B cell (primary cell): Measurements from ENCODE around the gene FOLR3. TPM values are rescaled to one million over a fixed set of nuclear protein-coding genes. Genes with fewer than 3 reads are reported as not detected.
"Not testable (repeated sequence)": the region's sequence is repeated elsewhere in the genome, so short reads cannot be mapped to it uniquely, and the experiment has no call there.

Experiments
- ATAC-seq: fragments of 200-7000 bp; cut with Tn5 transposase; one replicate; pipeline ENCODE4 v1.10.0; 2021; ENCODE audit warnings: low read depth, mild to moderate bottlenecking, moderate number of reproducible peaks, moderate library complexity
- CTCF ChIA-PET: fragments of 350-600 bp; sonication (Branson Sonifier 250); formaldehyde crosslinking; loops from one replicate; lab custom pipeline; 2021; ENCODE audit warnings: antibody characterized with exemption, inconsistent platforms; lab: Charles Lee
- POLR2A ChIA-PET: fragments of 350-600 bp; sonication (Branson Sonifier 250); formaldehyde crosslinking; loops from one replicate; lab custom pipeline; 2021; ENCODE audit warnings: antibody characterized with exemption; lab: Charles Lee
- DNase-seq: peaks from one replicate; pipeline ENCODE4 v3.0.0; 2013
- H2AFZ ChIP-seq: 2 replicates; pipeline ENCODE4 v1.6.1; 2012; ENCODE audit warnings: mild to moderate bottlenecking, low read depth, low read length; ENCODE audit not compliant: insufficient read depth, poor library complexity, severe bottlenecking
- H3K27ac ChIP-seq, 2 donors: 1 replicate in 1 of 2; 2 replicates in 1 of 2; pipeline ENCODE4 v1.5.1; 2012 to 2013; ENCODE audit warnings: low read length in 2 of 2, mild to moderate bottlenecking in 2 of 2, moderate library complexity in 1 of 2
- H3K27me3 ChIP-seq, 4 experiments: fragments of 200-600 bp in 1 of 4; sonication (generic) in 1 of 4; replicated peaks in 1 of 4; 1 replicate in 2 of 4; 2 replicates in 2 of 4; pipeline versions ENCODE4 v1.6.1 to v1.7.0; 2013 to 2016; ENCODE audit warnings: low read length in 3 of 4, mild to moderate bottlenecking in 2 of 4, mixed read lengths in 1 of 4, moderate library complexity in 1 of 4; ENCODE audit not compliant: insufficient read depth in 4 of 4, control insufficient read depth in 3 of 4; ENCODE audit errors: control extremely low read depth in 1 of 4
- H3K36me3 ChIP-seq, 2 experiments: replicated peaks in 1 of 2; 1 replicate in 1 of 2; 2 replicates in 1 of 2; pipeline versions ENCODE4 v1.6.1 to v1.7.1; 2013; ENCODE audit warnings: low read length in 1 of 2; ENCODE audit not compliant: insufficient read depth in 2 of 2, control insufficient read depth in 1 of 2; ENCODE audit errors: control extremely low read depth in 1 of 2, extremely low read depth in 1 of 2
- H3K4me1 ChIP-seq, 2 donors: fragments of 200-600 bp in 1 of 2; sonication (generic) in 1 of 2; 1 replicate in 1 of 2; 2 replicates in 1 of 2; pipeline versions ENCODE4 v1.5.1 to v1.6.1; 2013 to 2017; ENCODE audit warnings: low read length in 2 of 2; ENCODE audit not compliant: control insufficient read depth in 2 of 2, insufficient read depth in 2 of 2
- H3K4me2 ChIP-seq: replicated peaks from 2 replicates; pipeline ENCODE3; 2012; ENCODE audit warnings: mild to moderate bottlenecking, low read depth, low read length; ENCODE audit not compliant: poor library complexity, severe bottlenecking
- H3K4me3 ChIP-seq, 5 experiments: fragments of 200-600 bp in 1 of 5; sonication (generic) in 1 of 5; 1 replicate in 3 of 5; 2 replicates in 2 of 5; pipeline versions ENCODE4 v1.5.1 to v1.7.0; 2011 to 2016; ENCODE audit warnings: low read length in 4 of 5, mild to moderate bottlenecking in 4 of 5, low read depth in 2 of 5, control low read depth in 1 of 5, moderate library complexity in 1 of 5; ENCODE audit not compliant: insufficient read depth in 1 of 5; ENCODE audit errors: control extremely low read depth in 1 of 5, extremely low read depth in 1 of 5
- H3K79me2 ChIP-seq: fragments of 200-600 bp; sonication (generic); one replicate; pipeline ENCODE4 v1.6.0; 2016; ENCODE audit warnings: low read length; ENCODE audit not compliant: control insufficient read depth, insufficient read depth
- H3K9ac ChIP-seq: fragments of 200-600 bp; sonication (generic); 2 replicates; pipeline ENCODE4 v1.6.1; 2017; ENCODE audit warnings: mild to moderate bottlenecking, low read length, moderate library complexity
- H3K9me3 ChIP-seq, 3 donors: one replicate each; pipeline versions ENCODE4 v1.6.1 to v1.7.1; 2013; ENCODE audit warnings: low read length in 2 of 3; ENCODE audit not compliant: control insufficient read depth in 2 of 3, insufficient read depth in 1 of 3; ENCODE audit errors: control extremely low read depth in 1 of 3
- H4K20me1 ChIP-seq: 2 replicates; pipeline ENCODE4 v1.6.0; 2012; ENCODE audit warnings: mild to moderate bottlenecking, low read length; ENCODE audit not compliant: insufficient read depth, control insufficient read depth, poor library complexity, severe bottlenecking
- H3K27ac Mint-ChIP-seq: one replicate; pipeline ENCODE4 v1.8.0; 2021; ENCODE audit warnings: mixed read lengths
- H3K27me3 Mint-ChIP-seq: one replicate; pipeline ENCODE4 v1.8.0; 2021; ENCODE audit warnings: mixed read lengths
- H3K4me1 Mint-ChIP-seq: one replicate; pipeline ENCODE4 v1.8.0; 2021; ENCODE audit warnings: mixed read lengths
- H3K4me3 Mint-ChIP-seq: one replicate; pipeline ENCODE4 v1.8.0; 2021; ENCODE audit warnings: mixed read lengths
- H3K9me3 Mint-ChIP-seq: one replicate; pipeline ENCODE4 v1.8.0; 2022; ENCODE audit warnings: mixed read lengths; ENCODE audit not compliant: insufficient read depth
- EZH2 ChIP-seq: IDR thresholded peaks from 2 replicates; pipeline ENCODE4 v1.6.1; 2012; ENCODE audit warnings: borderline replicate concordance, low read depth, mild to moderate bottlenecking, moderate library complexity, low read length; ENCODE audit not compliant: insufficient read depth, poor library complexity, severe bottlenecking
- WGBS: methylation state at CpG from one replicate; pipeline ENCODE4 v1.1.5; 2013; ENCODE audit warnings: missing lambda C conversion rate; ENCODE audit not compliant: insufficient coverage; 5-methylcytosine and 5-hydroxymethylcytosine counted together
- intact Hi-C: fragments of 100-400 bp; cut with micrococcal nuclease; formaldehyde crosslinking; loops from one replicate; pipeline ENCODE4 v1.10.0; 2022
- polyA plus RNA-seq: library from polyadenylated mRNA; depleted of rRNA; stranded (reverse); fragments of >200 nt; gene quantifications from 2 replicates; pipeline ENCODE4 v1.2.3, GENCODE V29; 2012
- total RNA-seq, 2 donors: library from RNA; stranded (reverse); fragments of 120-200 nt in 1 of 2; gene quantifications; 1 replicate in 1 of 2; 2 replicates in 1 of 2; pipeline versions ENCODE4 v1.2.3 to v1.2.4, GENCODE V29; 2013 to 2022

The FOLR3 gene
- total and polyA plus RNA-seq, 2 donors (not counting 1 experiment from before 2014, with no cell fraction given): 0.10 TPM; not detected in 1

DNA sequence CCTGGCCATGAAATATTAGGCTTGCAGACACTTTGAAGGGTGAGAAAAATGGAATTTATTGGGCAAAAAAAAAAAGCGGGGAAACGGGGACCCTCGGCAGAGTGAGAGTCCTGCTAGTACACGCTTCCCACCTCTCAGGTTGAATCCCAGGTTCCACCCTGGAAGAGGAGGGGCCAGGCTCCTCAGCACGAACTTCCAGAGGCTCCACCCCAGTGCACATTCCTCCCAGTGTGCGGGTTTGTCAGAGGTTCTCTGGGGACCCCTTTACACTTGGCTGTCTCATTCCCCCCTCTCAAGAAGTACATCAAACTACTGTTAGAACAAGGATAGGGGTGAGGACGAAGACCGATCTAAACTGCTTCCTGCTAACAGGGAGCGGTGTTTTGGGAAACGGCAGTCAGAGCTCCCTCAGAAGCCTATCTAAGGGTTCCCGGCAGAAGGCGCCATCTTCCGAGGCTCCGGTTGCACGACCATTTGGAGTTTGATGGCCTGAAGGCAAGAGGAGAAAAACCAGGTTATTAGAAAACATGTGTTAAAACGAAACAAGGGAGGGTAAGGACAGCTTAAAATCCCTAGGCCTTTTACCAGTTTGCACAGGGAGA is 27.5 kb downstream of the FOLR3 start:
- no peak for TF ChIP-seq EZH2
- H3K4me3 Mint-ChIP-seq: no peak overlapping the region
- DNase-seq: no peak
- H4K20me1 ChIP-seq: no peaks in the 10 kb centered on the region
- no peaks in the 10 kb centered on the region for H3K9me3 ChIP-seq
- no peaks in the 10 kb centered on the region for H3K27me3 ChIP-seq
- 91% methylated on average over 10 of the region's 16 CpGs for WGBS
- H3K27me3 Mint-ChIP-seq: peaks cover 37% of the 10 kb centered on the region
- intact Hi-C loops: no loop called here
- ChIA-PET CTCF (no interaction called here), POLR2A (no interaction called here)
- H3K4me1 Mint-ChIP-seq: no peaks in the 10 kb centered on the region
- no peak overlapping the region for H3K4me2 ChIP-seq
- H3K4me3 ChIP-seq: no peak overlapping the region
- H2AFZ ChIP-seq: no peak overlapping the region
- H3K9ac ChIP-seq: no peak overlapping the region
- no peaks in the 10 kb centered on the region for H3K79me2 ChIP-seq
- no peak overlapping the region for H3K27ac Mint-ChIP-seq
- no peak for ATAC-seq
- H3K36me3 ChIP-seq: no peaks in the 10 kb centered on the region
- no peaks in the 10 kb centered on the region for H3K4me1 ChIP-seq
- H3K9me3 Mint-ChIP-seq: no peaks in the 10 kb centered on the region
- no peak overlapping the region for H3K27ac ChIP-seq

DNA sequence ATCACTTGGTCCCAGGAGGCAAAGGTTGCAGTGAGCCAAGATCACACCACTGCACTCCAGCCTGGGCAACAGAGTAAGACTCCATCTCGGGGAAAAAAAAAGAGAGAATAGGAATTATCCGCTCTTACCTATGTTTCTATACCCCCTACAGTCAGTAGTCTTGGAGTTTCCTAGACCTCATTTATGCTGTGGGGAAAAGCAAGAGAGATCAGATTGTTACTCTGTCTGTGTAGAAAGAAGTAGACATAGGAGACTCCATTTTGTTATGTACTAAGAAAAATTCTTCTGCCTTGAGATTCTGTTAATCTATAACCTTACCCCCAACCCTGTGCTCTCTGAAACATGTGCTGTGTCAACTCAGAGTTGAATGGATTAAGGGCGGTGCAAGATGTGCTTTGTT is 28.7 kb downstream of the FOLR3 start:
- H3K4me3 Mint-ChIP-seq, DNase-seq, H3K4me2 ChIP-seq, H3K4me1 ChIP-seq, H3K9me3 ChIP-seq, H2AFZ ChIP-seq, H3K27me3 ChIP-seq, H3K79me2 ChIP-seq, intact Hi-C loops, H4K20me1 ChIP-seq, POLR2A ChIA-PET, ATAC-seq, H3K27ac ChIP-seq, H3K9me3 Mint-ChIP-seq, H3K36me3 ChIP-seq, H3K9ac ChIP-seq, CTCF ChIA-PET, H3K4me1 Mint-ChIP-seq, H3K4me3 ChIP-seq, H3K27ac Mint-ChIP-seq: not testable (repeated sequence)
- WGBS: no CpG with 5 or more reads among the region's 3 CpGs
- peaks cover 44% of the 10 kb centered on the region for H3K27me3 Mint-ChIP-seq

- H3K9me3 Mint-ChIP-seq, H3K4me3 Mint-ChIP-seq, H3K9me3 ChIP-seq, H3K36me3 ChIP-seq, H3K27me3 ChIP-seq, H3K79me2 ChIP-seq, DNase-seq, H3K4me2 ChIP-seq, H2AFZ ChIP-seq, POLR2A ChIA-PET, H3K4me1 ChIP-seq, H3K4me3 ChIP-seq, H3K27ac ChIP-seq, intact Hi-C loops, H3K9ac ChIP-seq, H3K27ac Mint-ChIP-seq, H4K20me1 ChIP-seq, ATAC-seq, H3K4me1 Mint-ChIP-seq: not testable (repeated sequence)
- CTCF ChIA-PET: interaction anchor here (2.0 kb wide), 1 partner anchor 24 kb away, joined by 5 read pairs; no protein-coding TSS in a partner anchor
- WGBS: 97% methylated on average over 4 of the region's 5 CpGs
- H3K27me3 Mint-ChIP-seq: peaks cover 19% of the 10 kb centered on the region
Measured at GRCh38 chr11:72169046-72169555, 33.6 kb downstream of the FOLR3 start.

- H3K4me1 ChIP-seq, H3K4me3 Mint-ChIP-seq, H3K4me3 ChIP-seq, H3K27me3 ChIP-seq, H3K27ac Mint-ChIP-seq, H3K4me1 Mint-ChIP-seq, DNase-seq, H3K9ac ChIP-seq, H3K36me3 ChIP-seq, H3K27ac ChIP-seq, H3K4me2 ChIP-seq, intact Hi-C loops, POLR2A ChIA-PET, H3K79me2 ChIP-seq, H4K20me1 ChIP-seq, ATAC-seq, H3K9me3 ChIP-seq, H2AFZ ChIP-seq, H3K9me3 Mint-ChIP-seq: not testable (repeated sequence)
- 100% methylated on average over 2 of the region's 3 CpGs for WGBS
- CTCF ChIA-PET: interaction anchor here (1.3 to 2.0 kb wide), 2 partner anchors 14 to 25 kb away, joined by 3 to 5 read pairs; no protein-coding TSS in a partner anchor
- H3K27me3 Mint-ChIP-seq: peaks cover 19% of the 10 kb centered on the region
Measured at GRCh38 chr11:72169754-72170153, 34.2 kb downstream of the FOLR3 start.
